Endothelial cell of umbilical vein (primary cell): Measurements from ENCODE around the gene DHX30. TPM values are rescaled to one million over a fixed set of nuclear protein-coding genes. Genes with fewer than 3 reads are reported as not detected.

Source experiments
- BruUV-seq: library from RNA; stranded (reverse); fragments of 400-500 nt; replicated peaks from 2 replicates; lab custom pipeline; 2021; lab: Mats Ljungman, UMichigan
- CTCF ChIA-PET: fragments of 300-600, 350-600 bp; sonication (Branson Sonifier 250); formaldehyde crosslinking; loops from one replicate; lab custom pipeline; 2021; ENCODE audit warnings: antibody characterized with exemption, inconsistent platforms; lab: Charles Lee
- POLR2A ChIA-PET: fragments of 300-600, 350-600 bp; sonication (Branson Sonifier 250); formaldehyde crosslinking; loops from one replicate; lab custom pipeline; 2021; ENCODE audit warnings: antibody characterized with exemption, inconsistent platforms; lab: Charles Lee
- DNase-seq: peaks from one replicate; pipeline ENCODE4 v3.0.0-alpha.2; 2011; ENCODE audit warnings: low read depth, low spot score
- FAIRE-seq: peaks from 2 replicates; lab custom pipeline; 2011; peaks lifted over from hg19 to GRCh38; lab: Jason Lieb, UNC
- H2AFZ ChIP-seq: 2 replicates; pipeline ENCODE4 v1.6.0; 2012; ENCODE audit warnings: low read depth, low read length, control low read depth, inconsistent platforms
- H3K27ac ChIP-seq: 2 replicates; pipeline ENCODE4 v1.5.1; 2011; ENCODE audit warnings: low read depth, mild to moderate bottlenecking, control low read depth, low read length, moderate library complexity; ENCODE audit not compliant: insufficient read depth
- H3K27me3 ChIP-seq, 2 experiments: 2 replicates each; pipeline versions ENCODE4 v1.6.0 to v1.6.1; 2011; ENCODE audit warnings: low read length in 2 of 2, mixed read lengths in 1 of 2; ENCODE audit not compliant: control insufficient read depth in 2 of 2, insufficient read depth in 2 of 2
- H3K36me3 ChIP-seq, 2 experiments: 2 replicates in 1 of 2; 3 replicates in 1 of 2; pipeline ENCODE4 v1.5.1; 2011; ENCODE audit warnings: low read length in 2 of 2, mild to moderate bottlenecking in 1 of 2, moderate library complexity in 1 of 2; ENCODE audit not compliant: control insufficient read depth in 2 of 2, insufficient read depth in 2 of 2; ENCODE audit errors: extremely low read depth in 1 of 2
- H3K4me1 ChIP-seq: 3 replicates; pipeline ENCODE4 v1.5.1; 2011; ENCODE audit warnings: mild to moderate bottlenecking, low read length; ENCODE audit not compliant: control insufficient read depth, insufficient read depth; ENCODE audit errors: extremely low read depth
- H3K4me2 ChIP-seq: 2 replicates; pipeline ENCODE4 v1.6.1; 2011; ENCODE audit warnings: low read length, control low read depth, mixed read lengths; ENCODE audit not compliant: insufficient read depth
- H3K4me3 ChIP-seq, 3 experiments: fragments of 200-600 bp in 1 of 3; sonication (generic), shearing (Covaris generic) in 1 of 3; replicated peaks in 1 of 3; 2 replicates each; pipeline ENCODE4 v1.5.1; 2011 to 2016; ENCODE audit warnings: control low read depth in 3 of 3, low read length in 3 of 3, mild to moderate bottlenecking in 2 of 3, inconsistent platforms in 1 of 3, low read depth in 1 of 3, moderate library complexity in 1 of 3; ENCODE audit not compliant: insufficient read depth in 1 of 3
- H3K79me2 ChIP-seq: 2 replicates; pipeline ENCODE4 v1.6.0; 2012; ENCODE audit warnings: low read length, inconsistent platforms; ENCODE audit not compliant: control insufficient read depth, insufficient read depth
- H3K9ac ChIP-seq: replicated peaks from 2 replicates; pipeline ENCODE3; 2011; ENCODE audit warnings: low read length, control low read depth; ENCODE audit not compliant: insufficient read depth; ENCODE audit errors: extremely low read depth
- H3K9me1 ChIP-seq: replicated peaks from 3 replicates; pipeline ENCODE4 v1.6.0; 2011; ENCODE audit warnings: mild to moderate bottlenecking, low read length; ENCODE audit not compliant: control insufficient read depth, insufficient read depth; ENCODE audit errors: extremely low read depth
- H3K9me3 ChIP-seq: replicated peaks from 2 replicates; pipeline ENCODE4 v1.5.1; 2012; ENCODE audit warnings: low read length, inconsistent platforms; ENCODE audit not compliant: control insufficient read depth, insufficient read depth
- H4K20me1 ChIP-seq: replicated peaks from 2 replicates; pipeline ENCODE3; 2011; ENCODE audit warnings: mild to moderate bottlenecking, low read length; ENCODE audit not compliant: control insufficient read depth, insufficient read depth; ENCODE audit errors: extremely low read depth
- FOS ChIP-seq: IDR thresholded peaks from 2 replicates; pipeline ENCODE4 v1.6.1; 2011; ENCODE audit warnings: mild to moderate bottlenecking, low read length, moderate library complexity, borderline replicate concordance; ENCODE audit not compliant: insufficient read depth
- GATA2 ChIP-seq: IDR thresholded peaks from 2 replicates; pipeline ENCODE4 v1.7.0; 2011; ENCODE audit warnings: low read depth, mild to moderate bottlenecking, moderate library complexity, mixed read lengths, low read length; ENCODE audit not compliant: insufficient read length, insufficient read depth
- JUN ChIP-seq: IDR thresholded peaks from 2 replicates; pipeline ENCODE4 v1.6.1; 2011; ENCODE audit warnings: borderline replicate concordance, low read depth; ENCODE audit not compliant: insufficient read length, insufficient read depth
- MYC ChIP-seq: IDR thresholded peaks from one replicate; pipeline ENCODE4 v1.6.1; 2011; ENCODE audit warnings: mild to moderate bottlenecking, low read depth, low read length
- POLR2AphosphoS5 ChIP-seq: IDR thresholded peaks from 2 replicates; pipeline ENCODE4 v1.6.1; 2012; ENCODE audit warnings: low read depth, mild to moderate bottlenecking, control low read depth, low read length, moderate library complexity; ENCODE audit not compliant: insufficient read depth
- dilution Hi-C: fragments of 300-500 bp; cut with MboI; formaldehyde crosslinking; loops from one replicate; pipeline ENCODE4 v1.15.0; 2019; ENCODE audit warnings: low sequenced_read_pairs; ENCODE audit not compliant: extremely low pct_ligation_motif_present
- intact Hi-C: fragments of 100-400 bp; cut with micrococcal nuclease; formaldehyde crosslinking; loops from one replicate; pipeline ENCODE4 v1.10.0; 2022
- polyA plus RNA-seq, 4 experiments: library from polyadenylated mRNA; depleted of rRNA in 3 of 4; stranded (reverse) in 3 of 4; unstranded in 1 of 4; fragments of >200 nt; gene quantifications; 2 replicates each; pipeline versions ENCODE4 v1.2.1 to v1.2.3, GENCODE V29; 2011 to 2012; ENCODE audit warnings: missing spikeins in 1 of 4
- total RNA-seq: library from RNA; stranded (reverse); gene quantifications from 2 replicates; pipeline ENCODE4 v1.2.3, GENCODE V29; 2021
- TF ChIP-seq, protein P1 (sequence below), 2 donors: IDR thresholded peaks; 1 replicate in 1 of 2; 2 replicates in 1 of 2; pipeline ENCODE4 v1.5.1; 2011; ENCODE audit warnings: low read length in 2 of 2, mild to moderate bottlenecking in 2 of 2, moderate library complexity in 2 of 2, control low read depth in 1 of 2, inconsistent platforms in 1 of 2, low read depth in 1 of 2; ENCODE audit not compliant: insufficient read depth in 1 of 2; ENCODE audit errors: extremely low read depth in 1 of 2
- TF ChIP-seq, protein P2 (sequence below): IDR thresholded peaks from 2 replicates; pipeline ENCODE4 v1.6.1; 2011; ENCODE audit not compliant: insufficient read depth, insufficient read length

The DHX30 gene
- total and polyA plus RNA-seq, 2 donors (not counting 3 experiments of a cell fraction or from before 2014, with no cell fraction given): 79.0 to 86.9 TPM

DNA sequence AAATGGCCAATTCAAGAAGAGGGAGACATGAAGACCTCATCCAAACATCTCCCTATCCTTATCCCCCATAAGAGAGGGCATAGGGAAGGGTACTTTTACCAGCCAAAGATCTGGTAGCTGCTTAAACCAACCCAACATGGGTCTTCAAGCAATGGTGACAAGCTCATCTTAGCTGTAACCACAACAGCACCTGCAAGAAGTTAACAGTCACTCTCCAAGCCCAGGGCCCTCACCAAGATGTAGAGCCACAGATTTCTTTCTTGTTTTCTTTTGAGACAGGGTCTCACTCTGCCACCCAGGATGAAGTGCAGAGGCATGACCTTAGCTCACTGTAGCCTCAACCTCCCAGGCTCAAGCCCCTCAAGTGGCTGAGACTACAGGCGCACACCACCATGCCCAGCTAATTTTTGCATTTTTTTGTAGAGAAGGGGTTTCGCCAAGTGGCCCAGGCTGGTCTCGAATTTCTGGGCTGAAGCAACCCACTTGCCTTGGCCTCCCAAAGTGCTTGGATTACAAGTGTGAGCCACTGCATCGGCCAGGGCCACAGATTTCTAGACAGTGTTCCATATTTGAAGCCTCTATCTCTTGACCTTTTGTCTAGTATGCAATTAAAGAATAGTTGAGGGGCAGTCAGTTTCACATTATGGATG is 57.1 kb downstream of the DHX30 start:
- H3K9ac ChIP-seq: no peak overlapping the region
- intact Hi-C loops (no loop called here), dilution Hi-C loops (no loop called here)
- H3K9me3 ChIP-seq: no peaks in the 10 kb centered on the region
- H3K27me3 ChIP-seq: no peaks in the 10 kb centered on the region
- H2AFZ ChIP-seq: no peak overlapping the region
- no peak for TF ChIP-seq JUN
- no peak for TF ChIP-seq GATA2
- no peak for DNase-seq
- no peak overlapping the region for H3K27ac ChIP-seq
- no peak overlapping the region for H3K4me2 ChIP-seq
- POLR2A ChIA-PET: no interaction called here
- peaks cover 18 to 33% of the 10 kb centered on the region in 2 experiments for H3K36me3 ChIP-seq
- CTCF ChIA-PET: interaction anchor here (0.7 to 2.0 kb wide), 3 partner anchors 23 to 291 kb away, joined by 3 to 9 read pairs (median 7); no protein-coding TSS in a partner anchor
- no peaks in the 10 kb centered on the region for H4K20me1 ChIP-seq
- no peak for FAIRE-seq
- no peaks in the 10 kb centered on the region for H3K79me2 ChIP-seq
- no peaks in the 10 kb centered on the region for H3K9me1 ChIP-seq
- no peak overlapping the region for H3K4me3 ChIP-seq
- no peaks in the 10 kb centered on the region for H3K4me1 ChIP-seq
- no TSS peak for BruUV-seq

DNA sequence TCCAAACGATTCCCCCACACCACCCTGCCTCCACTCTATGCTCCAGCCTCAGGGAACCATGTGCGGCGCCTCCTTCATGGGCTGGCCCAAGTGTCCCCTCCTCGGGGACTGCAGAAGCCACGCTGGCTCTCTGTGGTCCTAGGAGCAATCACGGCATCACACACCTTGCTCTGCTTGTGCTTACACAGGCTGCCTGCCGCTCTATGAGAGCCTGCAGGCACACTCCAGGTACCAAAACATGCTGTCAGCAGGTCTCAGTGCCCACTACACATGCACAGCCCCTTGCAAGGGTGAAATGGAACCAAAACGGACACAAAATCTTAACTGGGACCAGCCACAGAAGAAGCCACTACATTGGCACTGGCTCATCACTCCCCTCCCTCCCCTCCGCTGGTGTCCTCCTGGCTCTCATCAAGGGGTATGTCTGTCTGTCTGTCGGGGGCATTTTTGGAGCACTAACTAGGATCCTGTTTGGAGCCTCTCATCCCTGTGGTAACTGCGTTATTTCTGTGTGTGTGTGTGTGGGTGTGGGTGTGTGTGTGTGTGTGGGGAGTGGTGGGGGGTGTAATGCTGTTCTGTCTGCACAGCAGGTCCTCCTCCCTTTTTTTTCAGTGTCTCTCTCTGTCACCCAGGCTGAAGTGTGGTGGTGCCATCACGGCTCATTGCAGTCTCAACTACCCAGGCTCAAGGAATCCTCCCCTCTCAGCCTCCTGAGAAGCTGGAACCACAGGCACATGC is 60.6 kb downstream of the DHX30 start:
- Histone ChIP-seq H3K27me3 (no peaks in the 10 kb centered on the region), H2AFZ (no peak overlapping the region), H3K9ac (no peak overlapping the region), H3K9me3 (no peaks in the 10 kb centered on the region), H3K9me1 (no peaks in the 10 kb centered on the region), H3K36me3 (peaks cover 14 to 30% of the 10 kb centered on the region in 2 experiments), H3K4me2 (no peak overlapping the region), H3K27ac (no peak overlapping the region), H3K4me3 (no peak overlapping the region), H3K4me1 (no peaks in the 10 kb centered on the region), H4K20me1 (no peaks in the 10 kb centered on the region), H3K79me2 (no peaks in the 10 kb centered on the region)
- DNase-seq: no peak
- CTCF ChIA-PET: interaction anchor here (1.2 to 3.5 kb wide), 3 partner anchors 9 to 288 kb away, joined by 6 to 24 read pairs (median 9); no protein-coding TSS in a partner anchor
- no TSS peak for BruUV-seq
- intact Hi-C loops: no loop called here
- POLR2A ChIA-PET: interaction anchor here (0.7 kb wide), 1 partner anchor 18 kb away, joined by 5 read pairs; no protein-coding TSS in a partner anchor
- TF ChIP-seq MYC (no peak), GATA2 (no peak), FOS (no peak), POLR2AphosphoS5 (no peak)
- TF ChIP-seq, protein P1, sequence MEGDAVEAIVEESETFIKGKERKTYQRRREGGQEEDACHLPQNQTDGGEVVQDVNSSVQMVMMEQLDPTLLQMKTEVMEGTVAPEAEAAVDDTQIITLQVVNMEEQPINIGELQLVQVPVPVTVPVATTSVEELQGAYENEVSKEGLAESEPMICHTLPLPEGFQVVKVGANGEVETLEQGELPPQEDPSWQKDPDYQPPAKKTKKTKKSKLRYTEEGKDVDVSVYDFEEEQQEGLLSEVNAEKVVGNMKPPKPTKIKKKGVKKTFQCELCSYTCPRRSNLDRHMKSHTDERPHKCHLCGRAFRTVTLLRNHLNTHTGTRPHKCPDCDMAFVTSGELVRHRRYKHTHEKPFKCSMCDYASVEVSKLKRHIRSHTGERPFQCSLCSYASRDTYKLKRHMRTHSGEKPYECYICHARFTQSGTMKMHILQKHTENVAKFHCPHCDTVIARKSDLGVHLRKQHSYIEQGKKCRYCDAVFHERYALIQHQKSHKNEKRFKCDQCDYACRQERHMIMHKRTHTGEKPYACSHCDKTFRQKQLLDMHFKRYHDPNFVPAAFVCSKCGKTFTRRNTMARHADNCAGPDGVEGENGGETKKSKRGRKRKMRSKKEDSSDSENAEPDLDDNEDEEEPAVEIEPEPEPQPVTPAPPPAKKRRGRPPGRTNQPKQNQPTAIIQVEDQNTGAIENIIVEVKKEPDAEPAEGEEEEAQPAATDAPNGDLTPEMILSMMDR (IDR thresholded peaks at IDR 0.05; ENCODE audit: extremely low read depth in 1 of 2, insufficient read depth in 1 of 2, low read depth in 1 of 2, low read length in 2 of 2): no peak
- TF ChIP-seq, protein P2, sequence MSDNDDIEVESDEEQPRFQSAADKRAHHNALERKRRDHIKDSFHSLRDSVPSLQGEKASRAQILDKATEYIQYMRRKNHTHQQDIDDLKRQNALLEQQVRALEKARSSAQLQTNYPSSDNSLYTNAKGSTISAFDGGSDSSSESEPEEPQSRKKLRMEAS: no peak
- dilution Hi-C loops: no loop called here
- no peak for FAIRE-seq
